HepG2 (cell line): ENCODE data around the gene PRUNE1. TPM values are rescaled to one million over a fixed set of nuclear protein-coding genes. Genes with fewer than 3 reads are reported as not detected.
A peak's percentile ranks its signal among the peaks of the same experiment; 100 is the strongest.

ENCODE experiments used
- CHCHD3 ChIP-seq: sonication (generic); formaldehyde crosslinking; IDR thresholded peaks from 2 replicates; pipeline ENCODE4 v1.8.0; 2022; ENCODE audit warnings: mild to moderate bottlenecking, missing genetic modification reagents, moderate library complexity
- HMGA1 ChIP-seq: sonication (generic); formaldehyde crosslinking; conservative IDR thresholded peaks from 2 replicates; pipeline ENCODE4 v1.4.0; 2020; ENCODE audit warnings: missing genetic modification reagents
- PHF5A ChIP-seq: IDR thresholded peaks from one replicate; pipeline ENCODE4 v1.6.1; 2018; ENCODE audit warnings: low read depth, missing genetic modification reagents; ENCODE audit not compliant: unreplicated experiment
- POGZ ChIP-seq: sonication (generic); formaldehyde crosslinking; IDR thresholded peaks from 2 replicates; pipeline ENCODE4 v1.4.0; 2020; ENCODE audit warnings: mild to moderate bottlenecking, missing genetic modification reagents
- SALL2 ChIP-seq: sonication (generic); formaldehyde crosslinking; IDR thresholded peaks from 2 replicates; pipeline ENCODE4 v1.8.1; 2023; ENCODE audit warnings: mild to moderate bottlenecking, missing genetic modification reagents, inconsistent platforms
- SNAPC2 ChIP-seq: sonication (generic); formaldehyde crosslinking; IDR thresholded peaks from 2 replicates; pipeline ENCODE4 v1.8.1; 2022; ENCODE audit warnings: mild to moderate bottlenecking, missing genetic modification reagents
- YEATS2 ChIP-seq: sonication (generic); formaldehyde crosslinking; IDR thresholded peaks from 2 replicates; pipeline ENCODE4 v1.4.0; 2020; ENCODE audit warnings: missing genetic modification reagents, borderline replicate concordance
- ZNF230 ChIP-seq: sonication (generic); formaldehyde crosslinking; IDR thresholded peaks from 2 replicates; pipeline ENCODE4 v1.4.0; 2020; ENCODE audit warnings: mild to moderate bottlenecking, missing genetic modification reagents
- ZNF382 ChIP-seq: sonication (generic); formaldehyde crosslinking; IDR thresholded peaks from 2 replicates; pipeline ENCODE4 v1.5.0; 2020; ENCODE audit warnings: missing genetic modification reagents, mild to moderate bottlenecking, borderline replicate concordance
- ZNF772 ChIP-seq: sonication (generic); formaldehyde crosslinking; IDR thresholded peaks from 2 replicates; pipeline ENCODE4 v1.5.0; 2020; ENCODE audit warnings: mild to moderate bottlenecking, missing genetic modification reagents
- ZNF773 ChIP-seq: sonication (generic); formaldehyde crosslinking; IDR thresholded peaks from 2 replicates; pipeline ENCODE4 v1.4.0; 2020; ENCODE audit warnings: missing genetic modification reagents, borderline replicate concordance
- polyA plus RNA-seq, 8 experiments: library from polyadenylated mRNA; depleted of rRNA in 3 of 8; stranded (reverse) in 7 of 8; unstranded in 1 of 8; fragments of >200 nt; fragmentation: Illumina TruSeq in 4 of 8; extraction: Trizol in 4 of 8; gene quantifications; 2 replicates each; pipeline versions ENCODE4 v1.2.1 to v1.2.3, GENCODE V29; 2011 to 2016; ENCODE audit warnings: low read depth in 4 of 8, missing spikeins in 1 of 8, mixed read lengths in 1 of 8; ENCODE audit not compliant: insufficient read depth in 1 of 8
- total RNA-seq, 5 experiments: library from RNA; depleted of rRNA; stranded (reverse); fragments of >200 nt; fragmentation: Illumina TruSeq; extraction: Trizol; gene quantifications; 2 replicates each; pipeline ENCODE4 v1.2.3, GENCODE V29; 2016; ENCODE audit warnings: low read depth in 1 of 5
- TF ChIP-seq, protein P1 (sequence below): IDR thresholded peaks from 2 replicates; pipeline ENCODE4 v1.6.1; 2016; ENCODE audit warnings: mild to moderate bottlenecking, missing biosample characterization, missing genetic modification reagents
- TF ChIP-seq, protein P2 (sequence below): sonication (generic); formaldehyde crosslinking; IDR thresholded peaks from 2 replicates; pipeline ENCODE4 v1.8.1; 2023; ENCODE audit warnings: mild to moderate bottlenecking, missing genetic modification reagents
- TF ChIP-seq, protein P3 (sequence below): sonication (generic); formaldehyde crosslinking; IDR thresholded peaks from 2 replicates; pipeline ENCODE4; 2020; ENCODE audit warnings: missing genetic modification reagents, mild to moderate bottlenecking, borderline replicate concordance
- TF ChIP-seq, protein P4 (sequence below): sonication (generic); formaldehyde crosslinking; IDR thresholded peaks from 2 replicates; pipeline ENCODE4 v1.9.0; 2021; ENCODE audit warnings: missing genetic modification reagents, borderline replicate concordance
- TF ChIP-seq, protein P5 (sequence below): sonication (generic); formaldehyde crosslinking; IDR thresholded peaks from 2 replicates; pipeline ENCODE4 v1.5.0; 2020; ENCODE audit warnings: mild to moderate bottlenecking, missing genetic modification reagents
- TF ChIP-seq, protein P6 (sequence below): sonication (generic); formaldehyde crosslinking; IDR thresholded peaks from 2 replicates; pipeline ENCODE4 v1.4.0; 2020; ENCODE audit warnings: missing genetic modification reagents

Gene PRUNE1
- total and polyA plus RNA-seq, 2 of the 13 experiments (the other 11 are each of a cell fraction or from before 2014, with no cell fraction given): 19.0 to 31.9 TPM

DNA sequence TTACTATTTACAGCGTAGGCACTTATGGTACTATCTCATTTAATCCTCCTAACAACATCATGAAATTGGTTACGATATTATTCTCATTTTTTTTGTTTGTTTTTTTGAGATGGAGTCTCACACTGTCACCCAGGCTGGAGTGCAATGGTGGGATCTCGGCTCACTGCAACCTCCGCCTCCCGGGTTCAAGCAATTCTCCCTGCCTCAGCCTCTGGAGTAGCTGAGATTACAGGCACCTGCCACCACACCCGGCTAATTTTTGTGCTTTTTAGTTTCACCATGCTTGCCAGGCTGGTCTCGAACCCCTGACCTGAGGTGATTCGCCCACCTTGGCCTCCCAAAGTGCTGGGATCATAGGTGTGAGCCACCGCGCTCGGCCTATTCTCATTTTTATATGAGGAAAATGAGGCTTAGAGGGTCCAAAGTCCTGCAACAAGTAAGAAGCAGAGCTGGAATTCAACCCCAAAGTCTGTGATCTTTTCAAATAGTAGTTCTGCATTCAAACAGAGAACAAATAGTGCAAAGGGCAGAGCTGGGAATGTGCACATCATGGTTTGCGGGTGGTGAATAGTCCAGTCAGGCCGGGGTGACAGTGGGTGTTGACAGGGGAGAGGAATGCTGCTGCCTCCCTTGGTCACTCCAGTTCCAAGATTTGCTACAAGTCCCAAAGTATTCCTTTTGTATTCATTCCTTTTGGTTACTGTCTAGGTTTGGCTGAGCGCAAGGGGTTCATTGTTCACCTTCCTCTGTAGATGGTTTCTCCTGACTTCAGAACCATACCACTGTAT is 4.6 kb downstream of the PRUNE1 start (continued):
- TF ChIP-seq, protein P1, sequence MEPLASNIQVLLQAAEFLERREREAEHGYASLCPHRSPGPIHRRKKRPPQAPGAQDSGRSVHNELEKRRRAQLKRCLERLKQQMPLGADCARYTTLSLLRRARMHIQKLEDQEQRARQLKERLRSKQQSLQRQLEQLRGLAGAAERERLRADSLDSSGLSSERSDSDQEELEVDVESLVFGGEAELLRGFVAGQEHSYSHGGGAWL: no peak
- TF ChIP-seq CHCHD3 (CRISPR knock-in tag) (no peak), PHF5A (CRISPR knock-in tag) (no peak), ZNF772 (CRISPR knock-in tag) (no peak), ZNF773 (no peak), ZNF382 (CRISPR knock-in tag) (no peak), HMGA1 (no peak), ZNF230 (CRISPR knock-in tag) (peak; percentile 65; the same call in 1 of the 2 replicates), SALL2 (no peak), POGZ (CRISPR knock-in tag) (peak; percentile 65), YEATS2 (CRISPR knock-in tag) (peak; percentile 18; the same call in 1 of the 2 replicates), SNAPC2 (CRISPR knock-in tag) (0 out of 2 replicates have a peak, but pooled peaks have one; percentile 37)
- TF ChIP-seq, protein P2, sequence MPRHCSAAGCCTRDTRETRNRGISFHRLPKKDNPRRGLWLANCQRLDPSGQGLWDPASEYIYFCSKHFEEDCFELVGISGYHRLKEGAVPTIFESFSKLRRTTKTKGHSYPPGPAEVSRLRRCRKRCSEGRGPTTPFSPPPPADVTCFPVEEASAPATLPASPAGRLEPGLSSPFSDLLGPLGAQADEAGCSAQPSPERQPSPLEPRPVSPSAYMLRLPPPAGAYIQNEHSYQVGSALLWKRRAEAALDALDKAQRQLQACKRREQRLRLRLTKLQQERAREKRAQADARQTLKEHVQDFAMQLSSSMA (CRISPR knock-in tag): no peak
- TF ChIP-seq, protein P3, sequence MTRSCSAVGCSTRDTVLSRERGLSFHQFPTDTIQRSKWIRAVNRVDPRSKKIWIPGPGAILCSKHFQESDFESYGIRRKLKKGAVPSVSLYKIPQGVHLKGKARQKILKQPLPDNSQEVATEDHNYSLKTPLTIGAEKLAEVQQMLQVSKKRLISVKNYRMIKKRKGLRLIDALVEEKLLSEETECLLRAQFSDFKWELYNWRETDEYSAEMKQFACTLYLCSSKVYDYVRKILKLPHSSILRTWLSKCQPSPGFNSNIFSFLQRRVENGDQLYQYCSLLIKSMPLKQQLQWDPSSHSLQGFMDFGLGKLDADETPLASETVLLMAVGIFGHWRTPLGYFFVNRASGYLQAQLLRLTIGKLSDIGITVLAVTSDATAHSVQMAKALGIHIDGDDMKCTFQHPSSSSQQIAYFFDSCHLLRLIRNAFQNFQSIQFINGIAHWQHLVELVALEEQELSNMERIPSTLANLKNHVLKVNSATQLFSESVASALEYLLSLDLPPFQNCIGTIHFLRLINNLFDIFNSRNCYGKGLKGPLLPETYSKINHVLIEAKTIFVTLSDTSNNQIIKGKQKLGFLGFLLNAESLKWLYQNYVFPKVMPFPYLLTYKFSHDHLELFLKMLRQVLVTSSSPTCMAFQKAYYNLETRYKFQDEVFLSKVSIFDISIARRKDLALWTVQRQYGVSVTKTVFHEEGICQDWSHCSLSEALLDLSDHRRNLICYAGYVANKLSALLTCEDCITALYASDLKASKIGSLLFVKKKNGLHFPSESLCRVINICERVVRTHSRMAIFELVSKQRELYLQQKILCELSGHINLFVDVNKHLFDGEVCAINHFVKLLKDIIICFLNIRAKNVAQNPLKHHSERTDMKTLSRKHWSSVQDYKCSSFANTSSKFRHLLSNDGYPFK (CRISPR knock-in tag): no peak
- TF ChIP-seq, protein P4, sequence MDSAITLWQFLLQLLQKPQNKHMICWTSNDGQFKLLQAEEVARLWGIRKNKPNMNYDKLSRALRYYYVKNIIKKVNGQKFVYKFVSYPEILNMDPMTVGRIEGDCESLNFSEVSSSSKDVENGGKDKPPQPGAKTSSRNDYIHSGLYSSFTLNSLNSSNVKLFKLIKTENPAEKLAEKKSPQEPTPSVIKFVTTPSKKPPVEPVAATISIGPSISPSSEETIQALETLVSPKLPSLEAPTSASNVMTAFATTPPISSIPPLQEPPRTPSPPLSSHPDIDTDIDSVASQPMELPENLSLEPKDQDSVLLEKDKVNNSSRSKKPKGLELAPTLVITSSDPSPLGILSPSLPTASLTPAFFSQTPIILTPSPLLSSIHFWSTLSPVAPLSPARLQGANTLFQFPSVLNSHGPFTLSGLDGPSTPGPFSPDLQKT: no peak
- TF ChIP-seq, protein P5, sequence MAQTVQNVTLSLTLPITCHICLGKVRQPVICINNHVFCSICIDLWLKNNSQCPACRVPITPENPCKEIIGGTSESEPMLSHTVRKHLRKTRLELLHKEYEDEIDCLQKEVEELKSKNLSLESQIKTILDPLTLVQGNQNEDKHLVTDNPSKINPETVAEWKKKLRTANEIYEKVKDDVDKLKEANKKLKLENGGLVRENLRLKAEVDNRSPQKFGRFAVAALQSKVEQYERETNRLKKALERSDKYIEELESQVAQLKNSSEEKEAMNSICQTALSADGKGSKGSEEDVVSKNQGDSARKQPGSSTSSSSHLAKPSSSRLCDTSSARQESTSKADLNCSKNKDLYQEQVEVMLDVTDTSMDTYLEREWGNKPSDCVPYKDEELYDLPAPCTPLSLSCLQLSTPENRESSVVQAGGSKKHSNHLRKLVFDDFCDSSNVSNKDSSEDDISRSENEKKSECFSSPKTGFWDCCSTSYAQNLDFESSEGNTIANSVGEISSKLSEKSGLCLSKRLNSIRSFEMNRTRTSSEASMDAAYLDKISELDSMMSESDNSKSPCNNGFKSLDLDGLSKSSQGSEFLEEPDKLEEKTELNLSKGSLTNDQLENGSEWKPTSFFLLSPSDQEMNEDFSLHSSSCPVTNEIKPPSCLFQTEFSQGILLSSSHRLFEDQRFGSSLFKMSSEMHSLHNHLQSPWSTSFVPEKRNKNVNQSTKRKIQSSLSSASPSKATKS (CRISPR knock-in tag): no peak
- TF ChIP-seq, protein P6, sequence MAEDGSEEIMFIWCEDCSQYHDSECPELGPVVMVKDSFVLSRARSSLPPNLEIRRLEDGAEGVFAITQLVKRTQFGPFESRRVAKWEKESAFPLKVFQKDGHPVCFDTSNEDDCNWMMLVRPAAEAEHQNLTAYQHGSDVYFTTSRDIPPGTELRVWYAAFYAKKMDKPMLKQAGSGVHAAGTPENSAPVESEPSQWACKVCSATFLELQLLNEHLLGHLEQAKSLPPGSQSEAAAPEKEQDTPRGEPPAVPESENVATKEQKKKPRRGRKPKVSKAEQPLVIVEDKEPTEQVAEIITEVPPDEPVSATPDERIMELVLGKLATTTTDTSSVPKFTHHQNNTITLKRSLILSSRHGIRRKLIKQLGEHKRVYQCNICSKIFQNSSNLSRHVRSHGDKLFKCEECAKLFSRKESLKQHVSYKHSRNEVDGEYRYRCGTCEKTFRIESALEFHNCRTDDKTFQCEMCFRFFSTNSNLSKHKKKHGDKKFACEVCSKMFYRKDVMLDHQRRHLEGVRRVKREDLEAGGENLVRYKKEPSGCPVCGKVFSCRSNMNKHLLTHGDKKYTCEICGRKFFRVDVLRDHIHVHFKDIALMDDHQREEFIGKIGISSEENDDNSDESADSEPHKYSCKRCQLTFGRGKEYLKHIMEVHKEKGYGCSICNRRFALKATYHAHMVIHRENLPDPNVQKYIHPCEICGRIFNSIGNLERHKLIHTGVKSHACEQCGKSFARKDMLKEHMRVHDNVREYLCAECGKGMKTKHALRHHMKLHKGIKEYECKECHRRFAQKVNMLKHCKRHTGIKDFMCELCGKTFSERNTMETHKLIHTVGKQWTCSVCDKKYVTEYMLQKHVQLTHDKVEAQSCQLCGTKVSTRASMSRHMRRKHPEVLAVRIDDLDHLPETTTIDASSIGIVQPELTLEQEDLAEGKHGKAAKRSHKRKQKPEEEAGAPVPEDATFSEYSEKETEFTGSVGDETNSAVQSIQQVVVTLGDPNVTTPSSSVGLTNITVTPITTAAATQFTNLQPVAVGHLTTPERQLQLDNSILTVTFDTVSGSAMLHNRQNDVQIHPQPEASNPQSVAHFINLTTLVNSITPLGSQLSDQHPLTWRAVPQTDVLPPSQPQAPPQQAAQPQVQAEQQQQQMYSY (CRISPR knock-in tag): peak; percentile 77; the same call in 1 of the 2 replicates
